ENCODE measurements around the gene DCAF17. TPM values are rescaled to one million over a fixed set of nuclear protein-coding genes. Genes with fewer than 3 reads are reported as not detected.

The DCAF17 gene
- total RNA-seq, 2 experiments from 2014 or later = 13.0 to 14.3 TPM

- Mint-ChIP-seq H3K9me3 (no peaks in the 10 kb centered on the region), H3K27me3 (no peaks in the 10 kb centered on the region), H3K4me1 (ENCODE audit: low read depth) (peaks cover 10% of the 10 kb centered on the region), H3K4me3 (no peak overlapping the region), H3K27ac (no peak overlapping the region), H3K36me3 (ENCODE audit: low read depth) (no peaks in the 10 kb centered on the region)
- no peaks in the 10 kb centered on the region for H3K27me3 ChIP-seq (ENCODE audit: control insufficient read depth in 1 of 2, insufficient read depth in 2 of 2, low read length in 2 of 2)
- no peak for ATAC-seq (ENCODE audit: poor library complexity)
- ChIA-PET CTCF (interaction anchor here (0.9 kb wide), 1 partner anchor 184 kb away, joined by 3 read pairs; no protein-coding TSS in a partner anchor), POLR2A (interaction anchor here (1.2 to 1.4 kb wide), 2 partner anchors 16 to 249 kb away, joined by 4 to 6 read pairs; no protein-coding TSS in a partner anchor)
- H3K27ac ChIP-seq (ENCODE audit: low read depth in 1 of 2, low read length in 2 of 2) = no peak overlapping the region
- peaks cover 5% of the 10 kb centered on the region for H3K4me1 ChIP-seq (ENCODE audit: insufficient read depth, low read length)
- H3K4me3 ChIP-seq (ENCODE audit: low read length) = no peak overlapping the region
- intact Hi-C loops (cut with DNase I, micrococcal nuclease) = loop anchor here (10.0 kb wide), 2 partner anchors 86 to 156 kb away; no protein-coding TSS in a partner anchor
- DNase-seq = no peak
- no peak for TF ChIP-seq CTCF (IDR thresholded peaks at IDR 0.05)
- H3K9me3 ChIP-seq (ENCODE audit: control insufficient read depth in 1 of 2, insufficient read depth in 1 of 2, low read length in 2 of 2) = no peaks in the 10 kb centered on the region
- H3K36me3 ChIP-seq (ENCODE audit: insufficient read depth, low read length) = no peaks in the 10 kb centered on the region
Observed at GRCh38 chr2:171410624-171411023, 23.4 kb upstream of the DCAF17 start.

GRCh38 chr2:171411214-171411613 lies 22.8 kb upstream of the DCAF17 start:
- ATAC-seq (ENCODE audit: poor library complexity) (no peak), DNase-seq (no peak)
- no peaks in the 10 kb centered on the region for H3K9me3 Mint-ChIP-seq
- ChIA-PET CTCF (interaction anchor here (0.9 kb wide), 1 partner anchor 185 kb away, joined by 3 read pairs; no protein-coding TSS in a partner anchor), POLR2A (interaction anchor here (1.2 kb wide), 1 partner anchor 17 kb away, joined by 6 read pairs; no protein-coding TSS in a partner anchor)
- H3K4me3 ChIP-seq (ENCODE audit: low read length) = no peak overlapping the region
- TF ChIP-seq CTCF (IDR thresholded peaks at IDR 0.05) = no peak
- no peaks in the 10 kb centered on the region for H3K9me3 ChIP-seq (ENCODE audit: control insufficient read depth in 1 of 2, insufficient read depth in 1 of 2, low read length in 2 of 2)
- no peak overlapping the region for H3K4me3 Mint-ChIP-seq
- H3K36me3 ChIP-seq (ENCODE audit: insufficient read depth, low read length) = no peaks in the 10 kb centered on the region
- no peak overlapping the region for H3K27ac Mint-ChIP-seq
- H3K36me3 Mint-ChIP-seq (ENCODE audit: low read depth) = no peaks in the 10 kb centered on the region
- intact Hi-C loops (cut with DNase I, micrococcal nuclease) = loop anchor here (10.0 kb wide), 2 partner anchors 86 to 156 kb away; no protein-coding TSS in a partner anchor
- no peaks in the 10 kb centered on the region for H3K27me3 ChIP-seq (ENCODE audit: control insufficient read depth in 1 of 2, insufficient read depth in 2 of 2, low read length in 2 of 2)
- H3K4me1 ChIP-seq (ENCODE audit: insufficient read depth, low read length) = peaks cover 9% of the 10 kb centered on the region
- peaks cover 12% of the 10 kb centered on the region for H3K4me1 Mint-ChIP-seq (ENCODE audit: low read depth)
- no peaks in the 10 kb centered on the region for H3K27me3 Mint-ChIP-seq
- H3K27ac ChIP-seq (ENCODE audit: low read depth in 1 of 2, low read length in 2 of 2) = no peak overlapping the region

- Histone ChIP-seq H3K27ac (ENCODE audit: low read depth in 1 of 2, low read length in 2 of 2) (no peak overlapping the region), H3K4me1 (ENCODE audit: insufficient read depth, low read length) (peaks cover 9% of the 10 kb centered on the region), H3K36me3 (ENCODE audit: insufficient read depth, low read length) (no peaks in the 10 kb centered on the region), H3K27me3 (ENCODE audit: control insufficient read depth in 1 of 2, insufficient read depth in 2 of 2, low read length in 2 of 2) (no peaks in the 10 kb centered on the region), H3K4me3 (ENCODE audit: low read length) (no peak overlapping the region), H3K9me3 (ENCODE audit: control insufficient read depth in 1 of 2, insufficient read depth in 1 of 2, low read length in 2 of 2) (no peaks in the 10 kb centered on the region)
- H3K4me3 Mint-ChIP-seq = no peak overlapping the region
- intact Hi-C loops (cut with DNase I, micrococcal nuclease) = loop anchor here (10.0 kb wide), 2 partner anchors 87 to 157 kb away; no protein-coding TSS in a partner anchor
- no peak for TF ChIP-seq CTCF (IDR thresholded peaks at IDR 0.05)
- H3K36me3 Mint-ChIP-seq (ENCODE audit: low read depth) = no peaks in the 10 kb centered on the region
- ChIA-PET POLR2A (no interaction called here), CTCF (no interaction called here)
- H3K27me3 Mint-ChIP-seq = no peaks in the 10 kb centered on the region
- H3K4me1 Mint-ChIP-seq (ENCODE audit: low read depth) = peaks cover 12% of the 10 kb centered on the region
- DNase-seq (no peak), ATAC-seq (ENCODE audit: poor library complexity) (no peak)
- H3K27ac Mint-ChIP-seq = no peak overlapping the region
- no peaks in the 10 kb centered on the region for H3K9me3 Mint-ChIP-seq
Observed at GRCh38 chr2:171411791-171412483, 22.1 kb upstream of the DCAF17 start.

All from CD4-positive, alpha-beta T cell (primary cell).